Measurements from ENCODE around the gene EP400. TPM values are rescaled to one million over a fixed set of nuclear protein-coding genes. Genes with fewer than 3 reads are reported as not detected.
"Not testable (repeated sequence)": the region's sequence is repeated elsewhere in the genome, so short reads cannot be mapped to it uniquely, and the experiment has no call there.

The EP400 gene
- total RNA-seq, 8 experiments from 2014 or later, result 7.7 to 44.8 (median 17.2) TPM

DNA sequence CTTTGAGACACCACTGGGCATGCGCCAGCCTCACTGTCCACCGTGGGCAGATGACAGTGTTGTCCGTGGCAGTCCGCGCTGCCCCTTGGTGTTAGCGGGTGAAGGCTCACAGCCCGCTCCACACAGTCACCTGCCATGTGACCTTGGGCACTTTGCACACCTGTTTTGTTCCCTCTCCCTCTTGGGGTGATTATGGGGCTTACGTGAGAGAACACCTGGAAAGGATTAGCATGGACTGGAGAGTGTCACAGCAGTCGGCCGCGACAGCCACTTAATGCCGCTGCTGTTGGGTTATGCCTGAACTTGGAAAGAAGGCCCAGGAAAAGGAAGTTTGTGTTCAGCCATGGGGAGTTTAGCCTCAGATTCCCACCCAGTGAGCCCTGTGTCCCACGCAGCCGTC is 100.1 kb downstream of the EP400 start:
- Histone ChIP-seq H3K27ac (no peak overlapping the region), H3K4me1 (replicated peaks in 1 of 2) (no peaks in the 10 kb centered on the region), H3K4me3 (no peak overlapping the region)
- no peak for ATAC-seq (replicated peaks in 6 of 8)
- in situ Hi-C loops (cut with MboI; ENCODE audit: low pct_unique_long_range_greater_than_20kb in 2 of 9, low sequenced_read_pairs in 9 of 9, unreplicated experiment in 9 of 9), result no loop called here
- 88 to 100% (median 93%) methylated on average over 3 to 12 of the region's 14 CpGs; no CpG with 5 or more reads in 1 of the 10 experiments for WGBS, 10 experiments

GRCh38 chr12:132051718-132052117 is 102.0 kb downstream of the EP400 start:
- H3K27ac ChIP-seq; H3K4me1 ChIP-seq (replicated peaks in 1 of 2); in situ Hi-C loops (cut with MboI; ENCODE audit: low pct_unique_long_range_greater_than_20kb in 2 of 9, low sequenced_read_pairs in 9 of 9, unreplicated experiment in 9 of 9); H3K4me3 ChIP-seq; ATAC-seq (replicated peaks in 6 of 8): not testable (repeated sequence)
- WGBS, 10 experiments, result 40 to 90% (median 80%) methylated on average over 1 to 9 of the region's 13 CpGs; no CpG with 5 or more reads in 5 of the 10 experiments

GRCh38 chr12:132052196-132052932 is 102.6 kb downstream of the EP400 start:
- no peaks in the 10 kb centered on the region for H3K4me1 ChIP-seq (replicated peaks in 1 of 2)
- 90 to 100% (median 97%) methylated on average over 1 to 17 of the region's 32 CpGs; no CpG with 5 or more reads in 1 of the 10 experiments for WGBS, 10 experiments
- no peak overlapping the region for H3K27ac ChIP-seq
- no peak for ATAC-seq (replicated peaks in 6 of 8)
- H3K4me3 ChIP-seq, result no peak overlapping the region
- in situ Hi-C loops (cut with MboI; ENCODE audit: low pct_unique_long_range_greater_than_20kb in 2 of 9, low sequenced_read_pairs in 9 of 9, unreplicated experiment in 9 of 9), result no loop called here

GRCh38 chr12:132053338-132054330 is 103.9 kb downstream of the EP400 start:
- no peak overlapping the region for H3K4me3 ChIP-seq
- 94 to 100% (median 97%) methylated on average over 1 to 8 of the region's 27 CpGs; no CpG with 5 or more reads in 1 of the 10 experiments for WGBS, 10 experiments
- no peak for ATAC-seq (replicated peaks in 6 of 8)
- in situ Hi-C loops (cut with MboI; ENCODE audit: low pct_unique_long_range_greater_than_20kb in 2 of 9, low sequenced_read_pairs in 9 of 9, unreplicated experiment in 9 of 9), result no loop called here
- no peak overlapping the region for H3K27ac ChIP-seq
- H3K4me1 ChIP-seq (replicated peaks in 1 of 2), result no peaks in the 10 kb centered on the region

DNA sequence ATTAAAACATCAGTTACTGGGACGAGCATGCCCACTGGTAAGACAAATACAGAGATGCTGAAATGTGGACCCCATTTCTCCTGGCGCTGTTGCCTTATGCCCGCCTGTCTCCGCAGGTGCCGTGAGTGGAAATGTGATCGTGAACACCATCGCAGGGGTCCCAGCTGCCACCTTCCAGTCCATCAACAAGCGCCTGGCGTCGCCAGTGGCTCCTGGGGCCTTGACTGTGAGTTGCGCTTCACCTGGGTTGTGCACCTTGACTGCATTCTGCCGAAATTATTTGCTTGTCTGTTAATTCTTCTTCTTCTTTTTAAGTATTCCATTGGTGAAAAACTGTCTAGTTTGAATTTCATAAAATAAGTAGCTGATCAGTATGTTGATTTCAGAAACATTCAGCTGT is 105.2 kb downstream of the EP400 start:
- ATAC-seq (replicated peaks in 6 of 8), result no peak
- WGBS, 10 experiments, result 93 to 100% (median 98%) methylated on average over 3 to 12 of the region's 12 CpGs; no CpG with 5 or more reads in 4 of the 10 experiments
- Histone ChIP-seq H3K27ac (no peak overlapping the region), H3K4me1 (replicated peaks in 1 of 2) (no peaks in the 10 kb centered on the region), H3K4me3 (no peak overlapping the region)
- in situ Hi-C loops (cut with MboI; ENCODE audit: low pct_unique_long_range_greater_than_20kb in 2 of 9, low sequenced_read_pairs in 9 of 9, unreplicated experiment in 9 of 9), result no loop called here

- ATAC-seq (replicated peaks in 6 of 8), result peak in 1 of 8 experiments; percentile 7
- 100% methylated on average over 3 of the region's 11 CpGs; no CpG with 5 or more reads in 9 of the 10 experiments for WGBS, 10 experiments
- Histone ChIP-seq H3K27ac (no peak overlapping the region), H3K4me1 (replicated peaks in 1 of 2) (no peaks in the 10 kb centered on the region), H3K4me3 (no peak overlapping the region)
- in situ Hi-C loops (cut with MboI; ENCODE audit: low pct_unique_long_range_greater_than_20kb in 2 of 9, low sequenced_read_pairs in 9 of 9, unreplicated experiment in 9 of 9), result no loop called here
Measured at GRCh38 chr12:132055535-132056096, 105.9 kb downstream of the EP400 start.

GRCh38 chr12:132056320-132056719 is 106.6 kb downstream of the EP400 start:
- no peak overlapping the region for H3K27ac ChIP-seq
- no peaks in the 10 kb centered on the region for H3K4me1 ChIP-seq (replicated peaks in 1 of 2)
- WGBS, 10 experiments, result 40 to 100% (median 94%) methylated on average over 1 to 3 of the region's 5 CpGs; no CpG with 5 or more reads in 4 of the 10 experiments
- ATAC-seq (replicated peaks in 6 of 8), result no peak
- H3K4me3 ChIP-seq, result no peak overlapping the region
- in situ Hi-C loops (cut with MboI; ENCODE audit: low pct_unique_long_range_greater_than_20kb in 2 of 9, low sequenced_read_pairs in 9 of 9, unreplicated experiment in 9 of 9), result no loop called here

DNA sequence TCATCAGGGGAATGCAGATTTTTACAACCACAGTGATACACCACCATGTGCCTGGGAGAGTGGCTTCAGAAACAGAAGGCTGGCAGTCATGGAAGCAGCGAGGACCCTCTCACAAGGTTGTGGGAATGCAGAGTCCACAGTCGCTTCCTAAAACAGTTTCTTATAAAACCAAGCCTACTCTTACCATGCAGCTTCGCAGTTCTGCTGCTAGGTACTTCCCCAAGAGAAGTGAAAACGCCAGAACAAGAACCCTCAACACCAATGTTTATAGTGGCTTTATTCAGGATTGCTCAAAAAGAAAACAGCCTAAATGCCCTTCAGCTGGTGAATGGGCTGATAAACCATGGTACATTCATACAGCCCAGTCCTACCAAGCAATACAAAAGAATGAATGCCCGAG is 107.2 kb downstream of the EP400 start:
- WGBS, 10 experiments, result 85 to 100% (median 95%) methylated on average over 1 to 5 of the region's 5 CpGs; no CpG with 5 or more reads in 2 of the 10 experiments
- Histone ChIP-seq H3K4me3 (no peak overlapping the region), H3K4me1 (replicated peaks in 1 of 2) (no peaks in the 10 kb centered on the region), H3K27ac (no peak overlapping the region)
- in situ Hi-C loops (cut with MboI; ENCODE audit: low pct_unique_long_range_greater_than_20kb in 2 of 9, low sequenced_read_pairs in 9 of 9, unreplicated experiment in 9 of 9), result no loop called here
- no peak for ATAC-seq (replicated peaks in 6 of 8)

- Histone ChIP-seq H3K4me1 (replicated peaks in 1 of 2) (no peaks in the 10 kb centered on the region), H3K4me3 (no peak overlapping the region), H3K27ac (no peak overlapping the region)
- no peak for ATAC-seq (replicated peaks in 6 of 8)
- in situ Hi-C loops (cut with MboI; ENCODE audit: low pct_unique_long_range_greater_than_20kb in 2 of 9, low sequenced_read_pairs in 9 of 9, unreplicated experiment in 9 of 9), result no loop called here
- 88 to 100% (median 97%) methylated on average over 1 to 4 of the region's 5 CpGs; no CpG with 5 or more reads in 1 of the 10 experiments for WGBS, 10 experiments
Measured at GRCh38 chr12:132057691-132058090, 107.9 kb downstream of the EP400 start.

DNA sequence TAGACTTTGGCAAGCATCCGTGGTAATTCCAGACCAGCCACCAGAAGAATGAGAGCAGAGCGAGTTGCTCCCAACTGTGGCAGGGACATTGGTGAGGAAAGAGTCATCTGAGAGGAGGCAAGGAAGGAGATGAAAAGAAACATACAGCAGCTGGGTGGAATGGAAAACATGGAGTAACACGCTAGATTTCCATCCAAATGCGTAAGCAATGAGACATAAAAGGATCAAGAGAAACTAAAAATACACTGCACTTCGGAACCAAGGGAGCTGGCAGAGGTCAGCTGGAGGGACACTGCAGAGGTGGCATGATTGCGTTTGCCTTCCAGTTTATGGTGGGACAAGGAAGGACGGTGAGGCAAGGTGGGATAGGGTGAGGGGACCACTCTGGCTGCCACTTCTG is 111.5 kb downstream of the EP400 start:
- no peaks in the 10 kb centered on the region for H3K4me1 ChIP-seq (replicated peaks in 1 of 2)
- WGBS, 10 experiments, result 50 to 100% (median 87%) methylated on average over 1 to 7 of the region's 7 CpGs; no CpG with 5 or more reads in 1 of the 10 experiments
- no peak overlapping the region for H3K27ac ChIP-seq
- ATAC-seq (replicated peaks in 6 of 8), result no peak
- in situ Hi-C loops (cut with MboI; ENCODE audit: low pct_unique_long_range_greater_than_20kb in 2 of 9, low sequenced_read_pairs in 9 of 9, unreplicated experiment in 9 of 9), result no loop called here
- H3K4me3 ChIP-seq, result no peak overlapping the region

- WGBS, 10 experiments, result 48 to 100% (median 83%) methylated on average over 1 to 8 of the region's 30 CpGs; no CpG with 5 or more reads in 4 of the 10 experiments
- ATAC-seq (replicated peaks in 6 of 8), result peak in 1 of 8 experiments; percentile 34
- in situ Hi-C loops (cut with MboI; ENCODE audit: low pct_unique_long_range_greater_than_20kb in 2 of 9, low sequenced_read_pairs in 9 of 9, unreplicated experiment in 9 of 9), result no loop called here
- no peaks in the 10 kb centered on the region for H3K4me1 ChIP-seq (replicated peaks in 1 of 2)
- peak overlapping the region in 1 of 2 donors; percentile 19 for H3K27ac ChIP-seq
- H3K4me3 ChIP-seq, result no peak overlapping the region
Measured at GRCh38 chr12:132061641-132062430, 112.1 kb downstream of the EP400 start.

DNA sequence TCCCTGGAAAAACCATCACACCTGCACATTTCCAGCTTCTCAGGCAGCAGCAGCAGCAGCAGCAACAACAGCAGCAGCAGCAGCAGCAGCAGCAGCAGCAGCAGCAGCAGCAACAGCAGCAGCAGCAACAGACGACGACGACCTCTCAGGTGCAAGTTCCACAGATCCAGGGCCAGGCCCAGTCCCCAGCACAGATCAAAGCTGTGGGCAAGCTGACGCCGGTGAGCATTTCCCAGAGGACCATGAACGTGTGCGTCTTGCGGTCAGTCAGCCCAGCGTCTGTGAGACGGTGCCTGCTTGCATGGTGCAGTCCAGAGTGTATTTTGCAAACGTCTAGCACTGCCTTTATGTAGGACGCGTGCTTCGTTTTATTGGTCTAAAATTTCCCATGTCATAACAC is 112.7 kb downstream of the EP400 start:
- Histone ChIP-seq H3K27ac (no peak overlapping the region), H3K4me3 (no peak overlapping the region), H3K4me1 (replicated peaks in 1 of 2) (no peaks in the 10 kb centered on the region)
- in situ Hi-C loops (cut with MboI; ENCODE audit: low pct_unique_long_range_greater_than_20kb in 2 of 9, low sequenced_read_pairs in 9 of 9, unreplicated experiment in 9 of 9), result no loop called here
- ATAC-seq (replicated peaks in 6 of 8), result peak in 1 of 8 experiments; percentile 15
- 83 to 98% (median 86%) methylated on average over 6 to 12 of the region's 14 CpGs; no CpG with 5 or more reads in 6 of the 10 experiments for WGBS, 10 experiments
